Measurements from ENCODE around the gene SLC9A5.

- TF ChIP-seq, protein P1, sequence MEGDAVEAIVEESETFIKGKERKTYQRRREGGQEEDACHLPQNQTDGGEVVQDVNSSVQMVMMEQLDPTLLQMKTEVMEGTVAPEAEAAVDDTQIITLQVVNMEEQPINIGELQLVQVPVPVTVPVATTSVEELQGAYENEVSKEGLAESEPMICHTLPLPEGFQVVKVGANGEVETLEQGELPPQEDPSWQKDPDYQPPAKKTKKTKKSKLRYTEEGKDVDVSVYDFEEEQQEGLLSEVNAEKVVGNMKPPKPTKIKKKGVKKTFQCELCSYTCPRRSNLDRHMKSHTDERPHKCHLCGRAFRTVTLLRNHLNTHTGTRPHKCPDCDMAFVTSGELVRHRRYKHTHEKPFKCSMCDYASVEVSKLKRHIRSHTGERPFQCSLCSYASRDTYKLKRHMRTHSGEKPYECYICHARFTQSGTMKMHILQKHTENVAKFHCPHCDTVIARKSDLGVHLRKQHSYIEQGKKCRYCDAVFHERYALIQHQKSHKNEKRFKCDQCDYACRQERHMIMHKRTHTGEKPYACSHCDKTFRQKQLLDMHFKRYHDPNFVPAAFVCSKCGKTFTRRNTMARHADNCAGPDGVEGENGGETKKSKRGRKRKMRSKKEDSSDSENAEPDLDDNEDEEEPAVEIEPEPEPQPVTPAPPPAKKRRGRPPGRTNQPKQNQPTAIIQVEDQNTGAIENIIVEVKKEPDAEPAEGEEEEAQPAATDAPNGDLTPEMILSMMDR (optimal IDR thresholded peaks at IDR 0.05 in 1 of 3, IDR thresholded peaks at IDR 0.05 in 1 of 3, conservative IDR thresholded peaks at IDR 0.05 in 1 of 3; ENCODE audit: extremely low read depth in 1 of 3, insufficient read depth in 2 of 3, low read length in 3 of 3): no peak
- TF ChIP-seq EZH2 (IDR thresholded peaks at IDR 0.05; ENCODE audit: low read length): no peak
Measured at GRCh38 chr16:67271446-67271845, 22.7 kb downstream of the SLC9A5 start.
